Peyer's patch (tissue), 4 donors: ENCODE results near the gene CLTCL1.

Experiments
- POLR2A ChIP-seq, 2 donors: fragments of 450-650 bp; IDR thresholded peaks; one replicate each; pipeline ENCODE4 v1.5.1; 2017; ENCODE audit warnings: antibody characterized with exemption in 2 of 2, mild to moderate bottlenecking in 2 of 2, moderate library complexity in 2 of 2
- TF ChIP-seq, protein P1 (sequence below), 6 experiments: fragments of 450-650 bp in 4 of 6; fragments of 200-600 bp in 2 of 6; sonication (generic) in 1 of 6; IDR thresholded peaks; one replicate each; pipeline ENCODE4 v1.5.1; 2017 to 2019; ENCODE audit warnings: antibody characterized with exemption in 6 of 6, mild to moderate bottlenecking in 3 of 6, moderate library complexity in 1 of 6

GRCh38 chr22:19132693-19133400 is 158.7 kb downstream of the CLTCL1 start:
- TF ChIP-seq, protein P1, sequence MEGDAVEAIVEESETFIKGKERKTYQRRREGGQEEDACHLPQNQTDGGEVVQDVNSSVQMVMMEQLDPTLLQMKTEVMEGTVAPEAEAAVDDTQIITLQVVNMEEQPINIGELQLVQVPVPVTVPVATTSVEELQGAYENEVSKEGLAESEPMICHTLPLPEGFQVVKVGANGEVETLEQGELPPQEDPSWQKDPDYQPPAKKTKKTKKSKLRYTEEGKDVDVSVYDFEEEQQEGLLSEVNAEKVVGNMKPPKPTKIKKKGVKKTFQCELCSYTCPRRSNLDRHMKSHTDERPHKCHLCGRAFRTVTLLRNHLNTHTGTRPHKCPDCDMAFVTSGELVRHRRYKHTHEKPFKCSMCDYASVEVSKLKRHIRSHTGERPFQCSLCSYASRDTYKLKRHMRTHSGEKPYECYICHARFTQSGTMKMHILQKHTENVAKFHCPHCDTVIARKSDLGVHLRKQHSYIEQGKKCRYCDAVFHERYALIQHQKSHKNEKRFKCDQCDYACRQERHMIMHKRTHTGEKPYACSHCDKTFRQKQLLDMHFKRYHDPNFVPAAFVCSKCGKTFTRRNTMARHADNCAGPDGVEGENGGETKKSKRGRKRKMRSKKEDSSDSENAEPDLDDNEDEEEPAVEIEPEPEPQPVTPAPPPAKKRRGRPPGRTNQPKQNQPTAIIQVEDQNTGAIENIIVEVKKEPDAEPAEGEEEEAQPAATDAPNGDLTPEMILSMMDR (IDR thresholded peaks at IDR 0.05) = no peak
- no peak for TF ChIP-seq POLR2A (IDR thresholded peaks at IDR 0.05)
